HepG2 (cell line): Measurements from ENCODE around the gene ZC3H4. TPM values are rescaled to one million over a fixed set of nuclear protein-coding genes. Genes with fewer than 3 reads are reported as not detected.
A peak's percentile ranks its signal among the peaks of the same experiment; 100 is the strongest.

Experiments
- ARID3A ChIP-seq: IDR thresholded peaks from 2 replicates; pipeline ENCODE4 v1.6.1; 2012; ENCODE audit warnings: low read depth, low read length, improper control_type of control experiment
- ARID5B ChIP-seq: IDR thresholded peaks from 2 replicates; pipeline ENCODE4 v1.4.0; 2020; ENCODE audit warnings: mild to moderate bottlenecking, missing genetic modification reagents
- CBX1 ChIP-seq: IDR thresholded peaks from one replicate; pipeline ENCODE4 v1.6.1; 2016; ENCODE audit warnings: antibody characterized with exemption, low read depth
- DMAP1 ChIP-seq: IDR thresholded peaks from 2 replicates; pipeline ENCODE4 v1.6.1; 2016
- ESRRA ChIP-seq: sonication (generic); formaldehyde crosslinking; IDR thresholded peaks from 2 replicates; pipeline ENCODE4 v1.5.1; 2020; ENCODE audit warnings: mild to moderate bottlenecking, low read depth, missing genetic modification reagents
- FOSL2 ChIP-seq: sonication (generic); formaldehyde crosslinking; IDR thresholded peaks from 2 replicates; pipeline ENCODE4 v1.4.0; 2020; ENCODE audit warnings: missing genetic modification reagents
- HDAC1 ChIP-seq: sonication (generic); formaldehyde crosslinking; IDR thresholded peaks from 2 replicates; pipeline ENCODE4 v1.5.1; 2020; ENCODE audit warnings: mild to moderate bottlenecking, missing genetic modification reagents
- KMT2A ChIP-seq: sonication (generic); formaldehyde crosslinking; IDR thresholded peaks from 2 replicates; pipeline ENCODE4 v1.4.0; 2020; ENCODE audit warnings: missing genetic modification reagents
- MIER2 ChIP-seq: IDR thresholded peaks from 2 replicates; pipeline ENCODE4 v1.6.1; 2016; ENCODE audit warnings: missing biosample characterization, missing genetic modification reagents
- MTA1 ChIP-seq: sonication (generic); formaldehyde crosslinking; IDR thresholded peaks from 2 replicates; pipeline ENCODE4 v1.4.0; 2020; ENCODE audit warnings: missing genetic modification reagents, mild to moderate bottlenecking, borderline replicate concordance
- MXI1 ChIP-seq: IDR thresholded peaks from 3 replicates; pipeline ENCODE4 v1.6.1; 2012; ENCODE audit warnings: low read depth, low read length, inconsistent platforms, borderline replicate concordance
- NFKBIZ ChIP-seq: IDR thresholded peaks from 2 replicates; pipeline ENCODE4 v1.6.1; 2018; ENCODE audit warnings: missing genetic modification reagents, missing compliant biosample characterization
- PHF21A ChIP-seq: sonication (generic); formaldehyde crosslinking; IDR thresholded peaks from 2 replicates; pipeline ENCODE4 v1.5.0; 2020; ENCODE audit warnings: mild to moderate bottlenecking, missing genetic modification reagents
- RARA ChIP-seq: IDR thresholded peaks from 2 replicates; pipeline ENCODE4 v1.6.1; 2016; ENCODE audit warnings: missing genetic modification reagents, missing compliant biosample characterization
- RXRB ChIP-seq: IDR thresholded peaks from 2 replicates; pipeline ENCODE4 v1.6.1; 2016; ENCODE audit warnings: borderline replicate concordance, missing genetic modification reagents, missing compliant biosample characterization
- TARDBP ChIP-seq: sonication (generic); formaldehyde crosslinking; IDR thresholded peaks from 2 replicates; pipeline ENCODE4 v1.8.0; 2022; ENCODE audit warnings: mild to moderate bottlenecking, missing genetic modification reagents
- TEAD3 ChIP-seq: optimal IDR thresholded peaks from 2 replicates; pipeline ENCODE3; 2016; ENCODE audit warnings: borderline replicate concordance
- ZBTB10 ChIP-seq: sonication (generic); formaldehyde crosslinking; IDR thresholded peaks from 2 replicates; pipeline ENCODE4 v1.4.0; 2020; ENCODE audit warnings: missing genetic modification reagents, borderline replicate concordance
- ZBTB7B ChIP-seq: sonication (generic); formaldehyde crosslinking; IDR thresholded peaks from 2 replicates; pipeline ENCODE4 v1.4.0; 2020; ENCODE audit warnings: missing genetic modification reagents
- ZNF296 ChIP-seq: sonication (generic); formaldehyde crosslinking; conservative IDR thresholded peaks from 2 replicates; pipeline ENCODE4 v1.5.0; 2020; ENCODE audit warnings: mild to moderate bottlenecking, missing genetic modification reagents
- ZNF572 ChIP-seq: sonication (generic); formaldehyde crosslinking; IDR thresholded peaks from 2 replicates; pipeline ENCODE4 v1.5.1; 2020; ENCODE audit warnings: mild to moderate bottlenecking, missing genetic modification reagents
- ZNF607 ChIP-seq: sonication (generic); formaldehyde crosslinking; IDR thresholded peaks from 2 replicates; pipeline ENCODE4 v1.5.1; 2020; ENCODE audit warnings: missing genetic modification reagents, mild to moderate bottlenecking, borderline replicate concordance
- ZNF704 ChIP-seq: sonication (generic); formaldehyde crosslinking; IDR thresholded peaks from 2 replicates; pipeline ENCODE4 v1.8.1; 2023; ENCODE audit warnings: mild to moderate bottlenecking, inconsistent platforms, moderate library complexity, missing genetic modification reagents, borderline replicate concordance
- ZNF720 ChIP-seq: sonication (generic); formaldehyde crosslinking; IDR thresholded peaks from 2 replicates; pipeline ENCODE4 v1.4.0; 2020; ENCODE audit warnings: missing genetic modification reagents
- polyA plus RNA-seq, 8 experiments: library from polyadenylated mRNA; depleted of rRNA in 3 of 8; stranded (reverse) in 7 of 8; unstranded in 1 of 8; fragments of >200 nt; fragmentation: Illumina TruSeq in 4 of 8; extraction: Trizol in 4 of 8; gene quantifications; 2 replicates each; pipeline versions ENCODE4 v1.2.1 to v1.2.3, GENCODE V29; 2011 to 2016; ENCODE audit warnings: low read depth in 4 of 8, missing spikeins in 1 of 8, mixed read lengths in 1 of 8; ENCODE audit not compliant: insufficient read depth in 1 of 8
- total RNA-seq, 5 experiments: library from RNA; depleted of rRNA; stranded (reverse); fragments of >200 nt; fragmentation: Illumina TruSeq; extraction: Trizol; gene quantifications; 2 replicates each; pipeline ENCODE4 v1.2.3, GENCODE V29; 2016; ENCODE audit warnings: low read depth in 1 of 5

Gene ZC3H4
- total and polyA plus RNA-seq, 2 of the 13 experiments (the other 11 are each of a cell fraction or from before 2014, with no cell fraction given): 1.8 to 10.7 TPM

- TF ChIP-seq CBX1: no peak
- peak; percentile 65 for TF ChIP-seq RXRB (CRISPR knock-in tag)
- no peak for TF ChIP-seq NFKBIZ
- no peak for TF ChIP-seq ZNF720 (CRISPR knock-in tag)
- TF ChIP-seq ARID3A: no peak
- peak; percentile 91 for TF ChIP-seq TEAD3
- peak; percentile 59 for TF ChIP-seq RARA (CRISPR knock-in tag)
- no peak for TF ChIP-seq ZNF296 (CRISPR knock-in tag)
- TF ChIP-seq ESRRA: peak; percentile 88
- no peak for TF ChIP-seq MIER2 (CRISPR knock-in tag)
- TF ChIP-seq ZBTB10 (CRISPR knock-in tag): no peak
- TF ChIP-seq KMT2A: no peak
- TF ChIP-seq ZNF704 (CRISPR knock-in tag): no peak
- TF ChIP-seq ZBTB7B (CRISPR knock-in tag): peak; percentile 54; the same call in 1 of the 2 replicates
- TF ChIP-seq TARDBP (CRISPR knock-in tag): 0 out of 2 replicates have a peak, but pooled peaks have one; percentile 56
- TF ChIP-seq DMAP1 (CRISPR knock-in tag): 0 out of 2 replicates have a peak, but pooled peaks have one; percentile 26
- no peak for TF ChIP-seq ZNF572 (CRISPR knock-in tag)
- peak; percentile 47; the same call in 1 of the 2 replicates for TF ChIP-seq PHF21A (CRISPR knock-in tag)
- peak; percentile 66; the same call in 1 of the 2 replicates for TF ChIP-seq MTA1
- peak; percentile 57; the same call in 1 of the 3 replicates for TF ChIP-seq MXI1
- peak; percentile 24; the same call in 1 of the 2 replicates for TF ChIP-seq ARID5B (CRISPR knock-in tag)
- no peak for TF ChIP-seq ZNF607 (CRISPR knock-in tag)
- TF ChIP-seq HDAC1: peak; percentile 64
- TF ChIP-seq FOSL2 (CRISPR knock-in tag): peak; percentile 69
Measured at GRCh38 chr19:47058621-47059022, 55.0 kb downstream of the ZC3H4 start (continued).
